Jurkat, Clone E6-1 (cell line): Measurements from ENCODE around the gene TKFC.
"Not testable (repeated sequence)": the region's sequence is repeated elsewhere in the genome, so short reads cannot be mapped to it uniquely, and the experiment has no call there.

ENCODE experiments used
- DNase-seq: peaks from one replicate; pipeline ENCODE4 v3.0.0-alpha.2; 2011; ENCODE audit warnings: low read depth, low spot score
- H3K4me3 ChIP-seq: 2 replicates; pipeline ENCODE4 v1.5.1; 2011; ENCODE audit warnings: mild to moderate bottlenecking, low read length, control low read depth, moderate library complexity

The TKFC gene

GRCh38 chr11:61361237-61361740 lies 28.3 kb downstream of the TKFC start:
- DNase-seq: no peak
- H3K4me3 ChIP-seq: peak overlapping the region; percentile 84

GRCh38 chr11:61361741-61362541 lies 28.9 kb downstream of the TKFC start, which contains the start of the genes CYB561A3 and TMEM138:
TSS of gene CYB561A3 (minus strand) at chr11:61361882. CDS start at chr11:61356713, 5,169 bp downstream.
TSS of gene TMEM138 (plus strand) at chr11:61362374. CDS start at chr11:61364391, 2,017 bp downstream.
- DNase-seq: peak; percentile 91
- peak within 1 kb of the TSS; percentile 84 for H3K4me3 ChIP-seq

GRCh38 chr11:61362542-61362875 lies 29.5 kb downstream of the TKFC start:
- DNase-seq: no peak
- peak overlapping the region; percentile 84 for H3K4me3 ChIP-seq

GRCh38 chr11:61364012-61364675 lies 31.1 kb downstream of the TKFC start:
- H3K4me3 ChIP-seq: no peak overlapping the region

GRCh38 chr11:61367406-61367805 lies 34.4 kb downstream of the TKFC start:
- no peak for DNase-seq
- H3K4me3 ChIP-seq: no peak overlapping the region

More at GRCh38 chr11:61364012-61364675, 31.1 kb downstream of the TKFC start:
- DNase-seq: no peak

- no peak overlapping the region for H3K4me3 ChIP-seq
- no peak for DNase-seq
Measured at GRCh38 chr11:61368646-61369045, 35.6 kb downstream of the TKFC start.

GRCh38 chr11:61369372-61370348 lies 36.6 kb downstream of the TKFC start:
- DNase-seq: no peak
- no peak overlapping the region for H3K4me3 ChIP-seq

GRCh38 chr11:61370349-61371005 lies 37.4 kb downstream of the TKFC start:
- no peak for DNase-seq
- no peak overlapping the region for H3K4me3 ChIP-seq

- H3K4me3 ChIP-seq: no peak overlapping the region
- DNase-seq: no peak
Measured at GRCh38 chr11:61372659-61373420, 39.8 kb downstream of the TKFC start.

- no peak overlapping the region for H3K4me3 ChIP-seq
- DNase-seq: no peak
Measured at GRCh38 chr11:61375761-61376108, 42.7 kb downstream of the TKFC start.

- H3K4me3 ChIP-seq: no peak overlapping the region
- no peak for DNase-seq
Measured at GRCh38 chr11:61377461-61378160, 44.6 kb downstream of the TKFC start.

GRCh38 chr11:61378713-61379313 lies 45.8 kb downstream of the TKFC start:
- DNase-seq: no peak
- no peak overlapping the region for H3K4me3 ChIP-seq

GRCh38 chr11:61380884-61381283 lies 47.9 kb downstream of the TKFC start:
- DNase-seq: no peak
- H3K4me3 ChIP-seq: no peak overlapping the region

GRCh38 chr11:61383859-61384258 lies 50.8 kb downstream of the TKFC start:
- H3K4me3 ChIP-seq, DNase-seq: not testable (repeated sequence)

GRCh38 chr11:61384271-61385242 lies 51.5 kb downstream of the TKFC start:
- no peak overlapping the region for H3K4me3 ChIP-seq
- no peak for DNase-seq

- no peak overlapping the region for H3K4me3 ChIP-seq
- no peak for DNase-seq
Measured at GRCh38 chr11:61390161-61390560, 57.1 kb downstream of the TKFC start.
